NCI-H128 (cell line): ENCODE data around the gene C1QTNF5.

Source experiments
- DNase-seq: peaks from one replicate; lab custom pipeline; 2025; ENCODE audit not compliant: unreplicated experiment; lab: John Stamatoyannopoulos, UW

Gene C1QTNF5

GRCh38 chr11:119373059-119373920 is 32.6 kb upstream of the C1QTNF5 start:
- no peak for DNase-seq

GRCh38 chr11:119372260-119373058 is 31.8 kb upstream of the C1QTNF5 start:
- DNase-seq = no peak

GRCh38 chr11:119371778-119372182 is 31.1 kb upstream of the C1QTNF5 start:
- no peak for DNase-seq

- no peak for DNase-seq
Observed at GRCh38 chr11:119371067-119371601, 30.5 kb upstream of the C1QTNF5 start.

- DNase-seq = no peak
Observed at GRCh38 chr11:119370486-119371046, 29.9 kb upstream of the C1QTNF5 start.

- DNase-seq = no peak
Observed at GRCh38 chr11:119369132-119369925, 28.6 kb upstream of the C1QTNF5 start.

GRCh38 chr11:119368121-119369034 is 27.7 kb upstream of the C1QTNF5 start:
- DNase-seq = no peak

- no peak for DNase-seq
Observed at GRCh38 chr11:119367661-119368120, 27.0 kb upstream of the C1QTNF5 start.

- no peak for DNase-seq
Observed at GRCh38 chr11:119366690-119367620, 26.3 kb upstream of the C1QTNF5 start.

GRCh38 chr11:119365071-119365591 is 24.4 kb upstream of the C1QTNF5 start:
- no peak for DNase-seq

- DNase-seq = no peak
Observed at GRCh38 chr11:119363851-119364590, 23.3 kb upstream of the C1QTNF5 start.

GRCh38 chr11:119363081-119363850 is 22.6 kb upstream of the C1QTNF5 start:
- DNase-seq = no peak

GRCh38 chr11:119362741-119363080 is 22.0 kb upstream of the C1QTNF5 start:
- no peak for DNase-seq

GRCh38 chr11:119361941-119362725 is 21.4 kb upstream of the C1QTNF5 start:
- no peak for DNase-seq

GRCh38 chr11:119361056-119361787 is 20.5 kb upstream of the C1QTNF5 start:
- DNase-seq = no peak
